ES-I3 (cell line): ENCODE data around the gene MINDY1.

Experiments used
- H3K36me3 ChIP-seq: 2 replicates; pipeline ENCODE4 v1.6.1; 2013; ENCODE audit warnings: mild to moderate bottlenecking, low read length, control low read depth, moderate library complexity; ENCODE audit not compliant: insufficient read depth
- H3K4me1 ChIP-seq: 2 replicates; pipeline ENCODE4 v1.6.1; 2013; ENCODE audit warnings: mild to moderate bottlenecking, control low read depth, low read length; ENCODE audit not compliant: insufficient read depth
- H3K9ac ChIP-seq: 2 replicates; pipeline ENCODE4 v1.6.1; 2013; ENCODE audit warnings: low read depth, mild to moderate bottlenecking, low read length, moderate library complexity
- H3K9me3 ChIP-seq: 2 replicates; pipeline ENCODE4 v1.6.1; 2013; ENCODE audit warnings: mild to moderate bottlenecking, low read length, moderate library complexity; ENCODE audit not compliant: control insufficient read depth, insufficient read depth

The MINDY1 gene

DNA sequence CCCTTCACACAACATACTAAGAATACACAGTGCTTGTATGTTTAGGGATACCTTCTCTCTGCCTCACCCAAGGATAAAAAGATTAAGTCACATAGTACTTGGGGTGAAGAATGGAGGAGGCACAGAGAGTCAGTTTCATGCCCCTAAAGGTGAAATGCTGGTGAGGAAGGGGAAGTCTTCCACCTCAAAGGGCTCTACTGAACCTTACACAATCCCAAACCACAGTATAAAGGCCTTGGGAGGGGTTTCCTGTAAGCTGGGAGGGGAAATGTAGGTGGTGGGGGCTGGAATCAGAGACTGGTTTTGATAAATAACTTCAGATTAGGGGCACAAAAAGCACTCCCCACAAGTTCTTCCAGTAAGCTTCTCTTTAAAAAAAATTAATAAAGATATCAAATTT lies 3.5 kb downstream of the MINDY1 start:
- H3K4me1 ChIP-seq, result peaks cover 29% of the 10 kb centered on the region
- peaks cover 2% of the 10 kb centered on the region; the same call in 1 of the 2 replicates for H3K36me3 ChIP-seq
- H3K9me3 ChIP-seq, result no peaks in the 10 kb centered on the region
- no peak overlapping the region for H3K9ac ChIP-seq

GRCh38 chr1:151002611-151003010 lies 4.1 kb downstream of the MINDY1 start:
- Histone ChIP-seq H3K9ac (no peak overlapping the region), H3K4me1 (peaks cover 25% of the 10 kb centered on the region), H3K9me3 (no peaks in the 10 kb centered on the region), H3K36me3 (peaks cover 2% of the 10 kb centered on the region; the same call in 1 of the 2 replicates)

- Histone ChIP-seq H3K9me3 (no peaks in the 10 kb centered on the region), H3K9ac (no peak overlapping the region), H3K36me3 (peaks cover 2% of the 10 kb centered on the region; the same call in 1 of the 2 replicates), H3K4me1 (peaks cover 25% of the 10 kb centered on the region; the same call in 1 of the 2 replicates)
Observed at GRCh38 chr1:151002051-151002450, 4.7 kb downstream of the MINDY1 start.

DNA sequence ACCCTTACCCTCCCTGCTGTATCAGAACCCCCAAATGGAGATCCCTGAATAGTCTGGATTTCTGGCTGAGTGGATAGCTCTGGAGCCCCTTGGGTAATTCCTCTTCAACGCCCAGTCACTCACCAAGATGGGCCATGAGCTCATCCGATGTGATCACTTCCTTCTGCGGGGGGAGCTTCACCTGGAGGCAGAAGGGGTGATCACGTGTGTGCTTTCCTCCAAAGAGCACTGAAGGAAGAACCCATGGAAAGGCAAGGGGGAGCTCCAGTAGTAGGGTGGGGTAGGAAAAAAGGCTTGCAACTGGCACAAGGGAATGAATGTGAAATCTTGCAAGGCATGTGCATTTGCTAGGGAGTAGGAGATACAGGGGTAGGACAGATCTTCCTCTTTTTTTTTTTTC lies 5.1 kb downstream of the MINDY1 start:
- H3K4me1 ChIP-seq, result peaks cover 22% of the 10 kb centered on the region; the same call in 1 of the 2 replicates
- H3K9ac ChIP-seq, result peak overlapping the region; percentile 30; the same call in 1 of the 2 replicates
- peaks cover 2% of the 10 kb centered on the region; the same call in 1 of the 2 replicates for H3K36me3 ChIP-seq
- H3K9me3 ChIP-seq, result no peaks in the 10 kb centered on the region

- Histone ChIP-seq H3K36me3 (peaks cover 2% of the 10 kb centered on the region; the same call in 1 of the 2 replicates), H3K4me1 (peaks cover 18% of the 10 kb centered on the region; the same call in 1 of the 2 replicates)
Observed at GRCh38 chr1:151000408-151000807, 6.3 kb downstream of the MINDY1 start.

GRCh38 chr1:150999926-151000325 lies 6.8 kb downstream of the MINDY1 start:
- Histone ChIP-seq H3K36me3 (peaks cover 2% of the 10 kb centered on the region; the same call in 1 of the 2 replicates), H3K9me3 (no peaks in the 10 kb centered on the region), H3K9ac (no peak overlapping the region), H3K4me1 (peaks cover 17% of the 10 kb centered on the region; the same call in 1 of the 2 replicates)

More at GRCh38 chr1:151000408-151000807, 6.3 kb downstream of the MINDY1 start:
- H3K9me3 ChIP-seq, result no peaks in the 10 kb centered on the region
- no peak overlapping the region for H3K9ac ChIP-seq

- Histone ChIP-seq H3K4me1 (peaks cover 17% of the 10 kb centered on the region; the same call in 1 of the 2 replicates), H3K36me3 (peaks cover 2% of the 10 kb centered on the region; the same call in 1 of the 2 replicates), H3K9ac (no peak overlapping the region), H3K9me3 (no peaks in the 10 kb centered on the region)
Observed at GRCh38 chr1:150999051-150999674, 7.5 kb downstream of the MINDY1 start.

- Histone ChIP-seq H3K36me3 (peaks cover 2% of the 10 kb centered on the region; the same call in 1 of the 2 replicates), H3K9me3 (no peaks in the 10 kb centered on the region), H3K4me1 (peaks cover 17% of the 10 kb centered on the region; the same call in 1 of the 2 replicates), H3K9ac (no peak overlapping the region)
Observed at GRCh38 chr1:150997949-150998348, 8.8 kb downstream of the MINDY1 start.

- no peak overlapping the region for H3K9ac ChIP-seq
- no peaks in the 10 kb centered on the region for H3K9me3 ChIP-seq
- H3K4me1 ChIP-seq, result peaks cover 17% of the 10 kb centered on the region; the same call in 1 of the 2 replicates
- H3K36me3 ChIP-seq, result peaks cover 2% of the 10 kb centered on the region; the same call in 1 of the 2 replicates
Observed at GRCh38 chr1:150997126-150997872, 9.4 kb downstream of the MINDY1 start.

- Histone ChIP-seq H3K9ac (no peak overlapping the region), H3K4me1 (peaks cover 8% of the 10 kb centered on the region; the same call in 1 of the 2 replicates), H3K9me3 (no peaks in the 10 kb centered on the region), H3K36me3 (peaks cover 2% of the 10 kb centered on the region; the same call in 1 of the 2 replicates)
Observed at GRCh38 chr1:150995896-150996295, 10.8 kb downstream of the MINDY1 start.

DNA sequence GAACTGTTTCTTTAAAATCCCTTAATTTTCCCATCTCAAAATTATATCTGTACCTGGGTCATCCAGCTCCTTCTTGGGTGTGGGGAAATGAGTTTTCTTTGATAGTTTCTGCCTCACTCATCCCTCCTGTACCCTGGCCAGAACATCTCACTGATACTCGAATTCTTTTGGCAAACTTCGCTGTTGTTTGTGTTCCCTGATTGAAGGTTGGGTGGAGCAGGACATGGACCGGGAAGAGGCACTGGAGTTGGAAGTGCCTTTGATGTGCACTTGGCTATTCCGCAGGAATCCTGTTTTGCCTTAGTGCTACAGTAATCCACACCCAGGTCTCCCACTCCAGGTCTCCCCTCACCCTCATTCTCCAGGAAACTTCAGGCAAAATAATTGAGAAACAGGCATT lies 11.2 kb downstream of the MINDY1 start:
- peaks cover 2% of the 10 kb centered on the region; the same call in 1 of the 2 replicates for H3K36me3 ChIP-seq
- H3K9ac ChIP-seq, result no peak overlapping the region
- H3K4me1 ChIP-seq, result peaks cover 8% of the 10 kb centered on the region; the same call in 1 of the 2 replicates
- H3K9me3 ChIP-seq, result no peaks in the 10 kb centered on the region

DNA sequence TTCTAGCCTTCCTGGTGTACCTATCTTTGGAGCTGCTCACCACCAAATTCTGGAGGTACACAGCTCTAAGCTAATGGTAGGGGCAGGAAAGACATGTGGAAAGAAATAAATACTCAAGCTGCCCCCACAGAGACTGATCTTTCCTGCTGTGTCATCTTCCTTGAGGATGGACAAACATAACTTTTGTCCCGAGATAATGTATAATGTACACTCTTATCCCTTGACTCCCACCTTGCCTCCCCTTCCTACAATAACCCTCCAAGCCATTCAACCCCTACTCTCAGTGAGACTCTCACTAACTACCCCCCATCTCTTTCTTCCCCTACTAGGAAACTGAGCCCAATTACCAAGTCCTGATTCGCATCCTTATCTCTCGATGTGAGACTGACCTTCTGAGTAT lies 12.5 kb downstream of the MINDY1 start:
- peaks cover 2% of the 10 kb centered on the region; the same call in 1 of the 2 replicates for H3K36me3 ChIP-seq
- H3K4me1 ChIP-seq, result peaks cover 3% of the 10 kb centered on the region; the same call in 1 of the 2 replicates
- no peaks in the 10 kb centered on the region for H3K9me3 ChIP-seq
- no peak overlapping the region for H3K9ac ChIP-seq

GRCh38 chr1:150992626-150993025 lies 14.1 kb downstream of the MINDY1 start:
- Histone ChIP-seq H3K36me3 (no peaks in the 10 kb centered on the region), H3K9me3 (no peaks in the 10 kb centered on the region), H3K4me1 (peaks cover 3% of the 10 kb centered on the region; the same call in 1 of the 2 replicates), H3K9ac (no peak overlapping the region)

DNA sequence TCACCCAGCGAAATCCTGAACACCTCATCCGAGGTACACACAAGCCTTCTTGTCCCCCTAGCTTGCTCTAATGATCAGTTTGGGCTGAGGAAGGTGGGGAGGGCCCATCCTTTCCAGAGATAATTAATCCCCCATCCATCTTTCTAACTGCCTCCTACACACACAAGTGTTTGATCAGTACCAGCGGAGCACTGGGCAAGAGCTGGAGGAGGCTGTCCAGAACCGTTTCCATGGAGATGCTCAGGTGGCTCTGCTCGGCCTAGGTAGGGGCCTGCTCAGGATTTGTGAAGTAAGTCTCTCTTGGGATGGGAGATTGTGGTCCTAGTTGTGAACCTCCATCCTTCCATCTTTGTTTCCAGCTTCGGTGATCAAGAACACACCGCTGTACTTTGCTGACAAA lies 18.8 kb downstream of the MINDY1 start:
- no peaks in the 10 kb centered on the region for H3K4me1 ChIP-seq
- no peak overlapping the region for H3K9ac ChIP-seq
- no peaks in the 10 kb centered on the region for H3K36me3 ChIP-seq
- no peaks in the 10 kb centered on the region for H3K9me3 ChIP-seq
